Nucleus accumbens (tissue), 56 donors: ENCODE measurements around the gene PLPP2.
A peak's percentile ranks its signal among the peaks of the same experiment; 100 is the strongest.

Experiments used
- DNase-seq, 56 donors: peaks; one replicate each; lab custom pipeline; 2025; lab: John Stamatoyannopoulos, UW

Gene PLPP2

DNA sequence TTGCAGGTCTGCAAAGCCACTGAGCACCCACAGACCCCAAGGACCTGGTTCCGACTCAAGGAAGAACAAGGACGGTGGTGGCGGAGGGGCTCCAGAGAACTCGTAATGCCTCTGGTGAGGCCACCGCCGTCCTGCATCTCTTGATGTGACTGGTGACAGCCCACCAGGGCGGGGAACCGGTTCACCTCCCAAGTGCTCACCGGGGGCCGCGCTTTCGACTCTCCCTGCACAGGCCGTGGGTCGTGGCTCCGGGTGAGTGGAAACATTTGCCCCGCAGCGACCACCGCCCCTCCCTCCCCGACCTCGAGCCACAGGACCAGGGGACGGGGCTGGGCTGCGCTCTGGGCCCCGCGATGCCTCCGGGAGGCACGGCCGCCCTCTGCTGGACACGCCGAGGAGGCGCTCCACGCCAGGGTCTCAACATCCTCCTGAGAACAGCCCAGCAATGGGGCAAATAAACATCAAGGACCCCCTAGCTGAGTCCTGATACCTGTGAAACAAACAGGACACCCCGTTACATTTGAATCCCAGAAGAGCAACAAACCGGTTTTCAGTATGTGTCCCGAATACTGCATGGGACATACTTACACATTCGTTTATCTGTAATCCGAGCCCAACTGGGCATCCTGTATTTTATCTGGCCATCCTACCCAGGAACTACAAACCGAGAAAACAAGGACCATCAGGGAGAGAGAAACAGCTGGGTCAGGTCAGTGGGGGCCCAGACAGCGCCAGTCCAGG is 3.9 kb upstream of the PLPP2 start:
- peak in 18 of 56 donors; percentile 2 to 62 (median 18) for DNase-seq

DNA sequence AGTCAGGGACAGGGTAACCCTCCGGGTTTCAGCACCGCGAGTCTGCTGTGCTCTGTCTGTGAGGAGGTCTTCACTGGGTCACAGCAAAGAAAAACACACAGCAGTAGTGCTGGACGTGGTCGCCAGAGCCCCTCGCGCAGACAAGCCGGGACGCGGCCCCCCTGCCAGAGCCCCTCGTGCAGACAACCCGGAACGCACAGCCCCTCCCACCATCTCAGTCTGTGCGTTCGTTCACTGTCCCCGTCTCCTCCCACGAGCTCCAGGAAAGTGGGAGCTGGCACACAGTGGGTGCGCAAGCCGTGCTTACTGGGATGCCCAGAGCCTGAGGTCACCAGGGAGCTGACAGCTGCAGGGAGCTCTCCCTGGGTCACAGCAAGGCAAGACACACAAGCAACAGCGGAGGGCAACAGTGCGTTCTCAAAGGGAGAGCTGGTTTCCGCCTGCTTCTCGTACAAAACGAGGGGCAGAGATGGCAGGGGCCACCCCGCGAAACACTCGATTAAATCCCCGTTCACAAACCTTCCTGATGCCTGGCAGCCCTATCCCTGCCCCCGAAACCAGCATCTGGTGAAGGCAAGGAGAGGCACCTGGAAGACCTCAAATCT is 3.2 kb upstream of the PLPP2 start:
- DNase-seq, result peak in 13 of 56 donors; percentile 1 to 39 (median 18)

DNA sequence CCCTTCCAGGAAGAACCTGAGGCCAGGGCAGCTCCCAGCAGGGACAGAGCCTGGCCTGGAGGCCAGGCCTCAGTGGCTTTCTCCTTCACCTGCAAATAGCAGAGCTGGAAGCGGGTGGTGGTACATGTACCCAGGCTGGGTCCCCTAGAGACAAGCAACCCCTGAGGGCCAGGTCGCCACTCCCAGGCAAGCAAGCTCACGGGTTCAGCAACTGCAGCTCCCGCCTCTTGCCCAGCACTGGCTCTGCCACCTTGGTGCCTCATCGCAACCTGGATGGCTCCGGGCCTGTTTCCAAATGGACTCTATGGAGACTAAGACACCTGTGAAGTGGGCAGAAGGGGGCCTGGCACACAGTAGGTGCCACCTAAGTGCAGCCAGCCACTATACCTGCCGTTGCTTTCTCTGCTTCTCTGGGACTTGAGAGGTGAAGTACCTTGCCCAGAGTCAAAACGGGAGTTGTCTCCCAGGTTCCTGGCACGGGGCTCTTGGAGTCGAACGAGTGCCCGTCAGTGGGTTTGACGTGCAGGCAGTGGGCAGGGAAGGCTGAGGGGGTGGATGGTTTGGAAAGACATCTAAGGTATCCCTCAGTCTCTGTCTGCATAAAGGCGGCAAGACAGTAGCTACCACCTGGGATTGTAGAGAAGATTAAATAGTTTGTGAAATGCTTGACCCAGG is 2.4 kb upstream of the PLPP2 start:
- DNase-seq, result no peak

DNA sequence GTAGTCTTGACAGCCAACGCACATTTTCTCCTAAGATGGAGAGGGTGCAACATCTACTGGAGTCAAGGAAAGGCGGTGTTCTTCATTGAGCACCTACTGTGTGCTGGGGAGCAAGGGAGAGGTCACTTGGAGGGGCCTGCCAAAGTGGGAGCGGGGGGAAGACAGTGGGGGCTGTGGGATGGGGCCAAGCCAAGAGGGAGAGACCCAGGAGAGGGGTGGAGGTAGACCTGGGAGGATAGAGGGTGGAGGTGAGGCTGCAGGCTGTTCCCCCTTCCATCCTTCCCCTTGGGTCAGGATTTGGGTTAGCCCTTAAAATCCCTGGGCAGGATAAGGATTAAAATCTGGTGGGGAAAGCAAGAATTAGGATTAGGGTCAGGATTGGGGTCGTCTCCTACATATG is 1.7 kb upstream of the PLPP2 start:
- no peak for DNase-seq

DNA sequence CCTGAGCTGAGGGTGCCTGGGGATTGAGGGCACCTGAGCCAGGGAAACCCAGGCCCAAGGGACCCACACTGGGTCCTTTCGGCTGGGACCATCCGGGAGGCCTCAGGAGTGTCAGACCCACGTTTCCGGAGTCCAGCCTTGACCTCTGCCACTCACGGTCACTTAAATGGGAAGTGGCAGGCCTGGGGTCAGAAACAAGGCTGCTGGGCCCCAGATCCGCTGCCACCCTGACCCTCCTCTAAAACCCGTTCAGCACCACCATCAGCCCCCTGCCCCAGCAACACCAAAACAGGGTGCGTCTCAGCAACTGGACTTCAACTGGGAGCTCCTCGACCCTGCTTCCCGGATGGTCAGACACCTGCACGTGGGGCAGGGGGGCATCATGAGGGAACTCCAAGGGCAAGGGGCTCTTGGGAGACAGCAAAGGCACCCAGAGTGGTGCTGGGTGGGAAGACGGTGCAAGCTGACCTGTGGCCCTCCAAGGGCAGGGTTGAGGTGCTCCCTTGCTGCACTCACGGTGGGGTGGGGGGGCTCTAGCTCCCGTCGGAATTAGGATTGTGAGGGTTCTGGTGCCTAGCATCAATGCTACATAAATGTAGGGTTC is 1.2 kb upstream of the PLPP2 start:
- DNase-seq, result no peak

DNA sequence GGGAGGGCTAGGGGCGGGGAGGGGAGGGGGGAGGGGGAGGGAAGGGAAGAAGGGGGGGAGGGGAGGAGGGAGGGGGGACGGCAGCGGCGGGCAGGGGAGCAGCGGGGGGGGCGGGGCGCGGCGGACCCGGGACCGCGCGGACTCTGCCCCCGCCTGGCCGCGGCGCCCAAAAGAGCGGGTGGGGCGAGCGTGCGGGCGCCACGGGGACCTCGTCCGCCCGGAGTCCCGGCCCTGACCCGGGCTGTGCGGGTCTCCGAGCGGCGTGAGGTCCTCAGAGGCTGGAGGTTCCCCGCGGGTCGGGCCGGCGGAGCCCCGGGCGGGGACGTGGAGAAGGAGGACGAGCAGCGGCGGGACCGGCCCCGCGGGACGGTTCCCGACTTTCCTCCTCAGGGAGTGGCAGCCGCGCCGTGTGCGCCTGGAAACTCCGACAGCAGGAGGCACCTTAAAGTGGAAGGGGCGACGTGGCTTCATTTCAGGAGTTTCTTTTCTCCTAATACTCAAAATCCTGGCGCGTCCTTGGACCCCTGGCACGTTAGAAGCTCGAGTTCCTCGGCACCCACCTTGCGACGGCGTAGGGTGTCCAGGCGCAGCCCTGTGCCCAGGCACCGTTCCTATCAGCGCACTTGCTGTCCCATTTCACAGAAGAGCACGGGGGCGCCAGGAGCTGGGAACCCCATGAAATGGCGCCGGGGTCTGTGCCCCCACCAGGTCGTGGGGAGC is 518 bp upstream of the PLPP2 start:
- peak in 13 of 56 donors; percentile 11 to 66 (median 44) for DNase-seq

DNA sequence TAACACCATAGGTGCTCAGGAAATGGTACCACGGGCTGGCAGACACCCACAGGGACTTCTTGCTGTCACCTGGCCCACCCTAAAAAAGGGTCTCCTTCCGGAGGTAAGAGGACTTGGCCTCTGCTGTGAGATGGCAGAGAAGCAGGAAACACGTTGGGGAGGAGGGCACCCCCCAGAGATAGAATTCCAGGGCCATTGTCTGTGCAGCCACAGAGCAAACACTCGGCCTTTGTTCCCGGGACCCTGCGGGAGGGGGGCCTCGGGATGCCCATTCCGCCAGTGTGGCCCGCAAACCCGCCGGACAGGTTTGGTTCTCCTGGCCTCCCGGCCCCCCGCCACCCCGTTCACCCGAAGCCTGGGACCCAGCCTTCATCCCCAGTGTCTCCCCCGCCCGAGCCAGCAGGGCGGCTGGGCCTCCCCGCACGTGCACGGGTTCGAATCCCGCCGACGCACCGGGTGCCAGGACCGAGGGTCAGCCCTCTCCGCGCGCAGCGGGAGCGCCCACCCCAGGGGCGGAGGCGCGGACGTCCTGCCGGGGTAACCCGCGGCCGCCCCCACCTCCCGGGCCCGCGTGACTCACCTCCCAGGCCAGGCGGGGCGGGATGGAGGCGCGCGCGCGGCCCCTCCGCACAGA is 714 bp downstream of the PLPP2 start:
- DNase-seq, result peak in 53 of 56 donors; percentile 7 to 88 (median 71)

DNA sequence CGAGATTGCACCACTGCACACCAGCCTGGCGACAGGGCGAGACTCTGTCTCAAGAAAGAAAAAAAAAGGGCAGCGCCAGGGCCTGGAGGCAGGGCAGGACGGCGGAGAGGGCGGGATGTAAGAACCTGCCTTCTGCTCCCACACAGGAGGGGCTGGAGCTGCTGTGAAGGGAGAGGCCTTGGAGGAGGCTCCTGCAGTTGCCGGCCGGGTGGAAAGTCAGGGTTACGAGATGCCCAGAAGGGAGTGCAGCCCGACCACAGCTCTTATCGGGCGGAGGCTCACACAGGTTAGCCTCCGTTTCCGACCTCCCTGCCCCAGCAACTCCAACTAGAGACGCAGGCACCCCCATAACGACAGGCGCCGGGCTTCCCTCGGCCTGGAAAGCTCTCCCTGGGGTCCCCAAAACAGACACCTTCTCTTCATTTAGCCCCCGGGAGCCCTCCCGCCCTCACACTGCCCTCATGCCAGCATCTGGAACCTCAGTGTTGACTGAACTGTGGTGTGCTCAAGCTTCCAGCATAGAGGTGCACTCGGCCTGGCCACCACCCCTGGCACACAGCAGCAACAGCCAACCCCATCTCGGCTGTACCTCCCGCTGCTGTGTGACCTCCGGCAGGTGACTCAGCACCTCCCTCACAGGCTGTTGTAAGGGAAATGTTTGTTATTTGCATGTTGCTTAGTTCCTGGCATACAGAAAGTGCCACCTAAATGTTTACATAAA is 1.4 kb downstream of the PLPP2 start:
- peak in 2 of 56 donors; percentile 37 to 40 for DNase-seq

DNA sequence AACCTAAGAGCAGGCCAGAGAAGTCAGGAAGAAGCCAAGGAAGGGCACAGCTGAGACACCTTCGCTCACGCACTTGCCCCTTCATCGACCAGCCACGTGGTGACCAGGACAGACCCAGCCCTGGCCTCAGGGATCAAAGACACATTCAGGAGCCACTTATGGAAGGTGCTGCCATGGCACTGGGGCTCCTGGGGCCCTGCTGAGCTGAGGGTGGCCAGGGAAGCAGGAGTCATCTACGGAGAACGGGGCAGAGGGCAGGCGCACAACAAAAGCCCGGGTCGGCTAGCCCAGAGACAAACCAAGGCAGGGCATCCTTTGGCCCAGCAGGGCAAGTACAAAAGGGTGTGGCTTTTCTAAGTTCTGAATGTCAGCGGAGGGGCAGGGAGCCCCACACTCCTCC is 2.3 kb downstream of the PLPP2 start:
- DNase-seq, result no peak

DNA sequence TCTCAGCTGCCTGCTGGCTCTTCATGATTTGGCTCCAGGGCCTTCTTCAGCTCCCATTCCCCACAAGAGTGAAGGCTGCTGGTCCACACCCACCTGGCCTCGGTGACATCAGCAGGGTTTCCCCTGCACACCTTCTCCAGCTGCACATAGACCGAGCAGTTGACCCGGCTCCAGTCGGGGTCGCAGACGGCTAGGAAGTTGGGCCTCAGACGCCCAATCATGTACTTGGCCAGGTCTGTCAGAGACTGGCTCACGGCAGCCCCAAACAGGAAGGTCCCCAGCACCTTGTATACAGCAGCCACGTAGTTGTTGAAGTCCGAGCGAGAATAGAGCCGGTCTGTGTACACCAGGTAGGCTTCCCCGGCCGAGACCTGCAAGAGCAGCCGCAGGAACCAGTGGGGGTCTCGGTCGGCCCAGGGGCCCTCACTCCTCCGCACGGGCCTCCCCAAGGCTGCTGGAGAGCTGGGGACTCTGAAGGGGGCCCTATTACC is 3.8 kb downstream of the PLPP2 start:
- no peak for DNase-seq

DNA sequence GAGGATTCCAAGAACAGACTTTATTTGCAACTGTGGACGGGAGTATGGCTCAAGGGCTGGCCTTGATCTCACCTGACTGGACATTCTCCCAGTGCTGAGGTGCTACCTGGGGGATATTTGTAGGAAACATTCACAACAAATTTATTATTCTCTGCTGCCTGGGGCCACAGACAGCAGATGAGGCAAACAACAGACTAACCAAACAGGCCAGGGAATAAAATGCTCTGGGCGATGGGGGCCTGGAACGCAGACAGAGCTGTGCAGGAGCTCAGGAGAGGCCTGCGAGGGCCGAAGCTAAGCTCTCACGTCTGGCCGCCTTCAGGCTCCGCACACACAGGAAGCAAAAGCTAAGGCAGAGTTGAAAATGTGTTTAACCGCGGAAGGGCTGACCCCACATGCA is 7.8 kb downstream of the PLPP2 start:
- no peak for DNase-seq

DNA sequence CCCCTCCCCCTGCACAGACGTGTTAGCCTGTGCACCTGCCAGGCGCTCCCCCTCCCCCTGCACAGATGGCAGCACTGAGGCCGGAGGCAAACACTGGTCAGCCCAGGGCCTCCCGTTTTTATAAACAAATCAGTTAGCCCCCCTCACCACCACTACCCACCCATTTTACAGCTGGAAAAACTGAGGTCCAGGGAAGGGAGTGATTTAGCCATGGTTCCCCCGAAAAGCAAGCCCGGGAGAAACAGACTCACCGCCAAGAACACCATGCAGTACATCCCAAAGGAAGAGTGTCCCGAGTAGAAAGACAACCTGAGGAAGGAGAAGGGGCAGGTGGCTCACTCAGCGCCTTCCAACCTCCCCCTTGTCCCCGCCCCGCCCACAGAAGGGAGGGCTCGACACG is 8.7 kb downstream of the PLPP2 start:
- no peak for DNase-seq

DNA sequence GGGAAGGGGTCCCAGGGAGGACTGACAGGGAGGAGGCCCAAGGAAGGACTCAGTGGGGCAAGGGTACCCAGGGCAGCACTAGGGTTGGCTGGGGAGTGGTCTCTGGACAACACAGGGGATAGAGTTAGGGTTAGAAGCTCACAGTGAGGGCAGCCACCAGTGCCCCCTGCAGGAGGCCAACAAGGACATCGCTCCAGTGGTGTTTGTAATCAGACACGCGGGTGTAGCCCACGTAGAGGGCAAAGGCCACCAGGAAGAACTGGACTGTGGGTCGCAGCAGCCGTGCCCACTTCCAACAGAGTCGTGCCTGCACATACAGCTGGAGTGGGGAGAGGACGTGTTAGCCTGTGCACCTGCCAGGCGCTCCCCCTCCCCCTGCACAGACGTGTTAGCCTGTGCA is 9.2 kb downstream of the PLPP2 start:
- no peak for DNase-seq

DNA sequence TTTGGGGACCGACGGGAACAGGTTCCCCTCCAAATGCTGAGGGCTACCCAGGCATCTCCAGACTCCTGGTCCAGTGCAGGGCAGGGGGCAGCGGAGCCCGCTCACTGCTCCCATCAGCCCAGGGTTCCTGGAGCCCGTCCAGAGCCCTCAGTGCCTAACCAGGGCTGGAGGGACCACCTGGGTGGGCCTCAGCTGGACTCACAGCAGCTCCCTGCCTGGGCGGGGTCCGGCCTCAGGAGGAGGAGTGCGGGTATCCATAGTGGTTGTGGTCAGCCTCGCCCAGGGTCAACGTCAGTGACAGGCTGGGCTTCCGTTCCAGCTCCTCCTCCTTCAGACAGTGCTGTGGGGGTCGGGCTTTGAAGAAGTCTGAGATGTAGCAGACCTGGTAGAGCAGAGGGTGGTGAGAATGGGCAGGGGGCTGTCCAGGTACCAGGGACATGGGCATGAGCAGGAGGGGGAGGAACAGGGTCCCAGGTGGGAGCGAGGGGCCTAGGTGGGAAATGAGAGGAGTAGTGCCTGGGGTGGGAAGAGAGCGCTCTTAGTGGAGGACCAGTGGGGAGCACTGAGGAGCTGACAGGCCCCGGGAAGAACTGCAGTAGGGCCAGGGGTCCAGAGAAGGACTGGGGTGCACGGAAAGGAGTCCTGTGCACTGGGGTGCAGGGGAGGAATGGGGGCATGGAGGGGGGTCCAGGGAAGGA is 9.9 kb downstream of the PLPP2 start:
- no peak for DNase-seq

DNA sequence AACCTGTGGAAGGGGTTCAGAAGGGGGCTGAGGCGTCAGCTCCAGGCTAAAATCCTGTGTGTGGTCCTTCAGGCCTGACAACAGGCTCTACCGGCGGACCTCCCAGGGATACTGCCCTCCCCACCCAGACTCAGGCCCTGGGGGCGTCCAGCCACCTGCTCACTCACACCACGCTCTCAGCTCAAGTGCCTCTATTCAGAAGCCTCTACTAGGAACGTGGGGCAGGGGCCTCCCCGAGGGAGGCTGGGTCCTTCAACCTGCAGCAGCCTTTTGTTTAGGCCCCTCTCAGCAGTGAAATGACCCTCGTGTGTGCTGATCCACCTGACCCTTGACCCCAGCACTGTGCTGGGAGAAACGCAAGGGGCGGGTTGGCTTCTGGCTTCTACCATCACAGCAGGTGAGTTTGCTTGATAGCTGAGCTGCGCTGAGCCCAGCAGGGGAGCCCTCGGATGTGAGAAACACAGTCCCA is 10.6 kb downstream of the PLPP2 start:
- DNase-seq, result no peak

DNA sequence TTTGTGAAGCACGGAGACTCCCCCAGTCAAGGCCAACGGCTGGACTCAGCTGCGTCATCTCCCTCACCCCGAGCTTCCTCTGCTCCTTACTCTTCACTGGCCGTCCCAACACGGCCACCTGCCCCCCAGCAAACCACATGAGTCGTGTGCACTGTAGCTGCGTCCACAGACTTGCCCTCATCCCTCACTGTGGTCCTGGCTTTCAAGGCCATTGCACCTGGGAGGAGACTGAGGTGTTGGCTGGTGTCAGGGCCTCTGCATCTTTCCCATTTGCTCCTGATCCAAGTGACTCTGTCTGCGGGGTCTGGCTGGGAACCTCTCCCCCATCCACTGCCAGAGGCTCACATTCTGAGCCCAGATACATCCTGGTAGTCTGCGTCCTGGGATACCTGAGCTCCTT is 11.5 kb downstream of the PLPP2 start:
- no peak for DNase-seq

DNA sequence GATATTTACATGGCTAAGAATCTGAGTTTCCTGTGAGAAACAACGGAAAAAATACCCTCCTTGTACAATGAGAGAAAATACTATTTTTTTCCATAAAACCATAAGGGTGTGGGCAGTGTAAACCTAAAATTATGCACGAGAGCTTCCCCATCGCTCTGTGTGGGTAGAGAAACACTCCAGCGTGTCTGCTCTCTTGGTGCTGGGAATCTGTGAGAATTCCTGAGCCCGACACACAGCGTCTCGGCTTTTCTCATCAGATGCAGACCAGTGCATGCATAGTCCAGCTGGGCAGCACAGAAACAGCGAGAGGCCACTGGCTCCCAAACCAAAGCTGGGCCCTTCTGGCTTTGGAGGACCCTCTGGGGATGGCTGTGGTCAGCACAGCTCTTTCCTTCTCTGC is 12.0 kb downstream of the PLPP2 start:
- no peak for DNase-seq

DNA sequence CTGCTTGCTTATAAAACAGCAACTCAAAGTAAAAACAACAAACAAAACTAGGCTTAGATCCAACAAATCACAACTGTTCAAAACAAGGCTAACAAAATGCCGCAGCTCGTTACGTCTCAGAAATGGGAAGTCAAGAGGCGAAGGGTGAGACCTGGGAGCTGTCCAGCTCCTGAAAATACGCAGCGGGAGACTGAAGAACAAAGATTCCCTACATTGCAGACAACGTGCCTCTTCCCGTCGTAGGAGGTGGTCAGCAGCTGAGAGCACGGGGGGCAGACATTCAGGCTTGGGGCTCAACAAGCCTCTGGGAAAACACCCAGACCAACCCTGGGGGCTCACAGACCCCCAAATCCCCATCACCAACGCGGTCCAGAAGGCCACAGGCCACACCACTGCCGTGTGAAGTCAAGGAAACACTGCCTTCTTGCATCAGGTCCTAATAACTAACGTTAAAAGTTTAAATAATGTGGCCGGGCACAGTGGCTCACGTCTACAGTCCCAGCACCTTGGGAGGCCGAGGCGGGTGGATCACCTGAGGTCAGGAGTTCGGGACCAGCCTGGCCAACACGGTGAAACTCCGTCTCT is 13.5 kb downstream of the PLPP2 start:
- no peak for DNase-seq
